OCI-LY7 (cell line): ENCODE data around the gene ZBTB32. TPM values are rescaled to one million over a fixed set of nuclear protein-coding genes. Genes with fewer than 3 reads are reported as not detected.

Experiments
- BruUV-seq: library from RNA; stranded (reverse); fragments of 400-500 nt; replicated peaks from 2 replicates; lab custom pipeline; 2021; lab: Mats Ljungman, UMichigan
- CTCF ChIA-PET: fragments of 300-600 bp; sonication (Branson Sonifier 250); formaldehyde crosslinking; loops from one replicate; lab custom pipeline; 2022; ENCODE audit warnings: antibody characterized with exemption; ENCODE audit not compliant: unreplicated experiment; lab: Charles Lee
- POLR2A ChIA-PET: fragments of 300-600 bp; sonication (Branson Sonifier 250); formaldehyde crosslinking; loops from one replicate; lab custom pipeline; 2022; ENCODE audit warnings: antibody characterized with exemption; lab: Charles Lee
- DNase-seq: peaks from one replicate; pipeline ENCODE4 v3.0.0-alpha.2; 2015; ENCODE audit warnings: low spot score
- H2AFZ ChIP-seq: fragments of 200-600 bp; sonication (generic), shearing (Covaris generic); 2 replicates; pipeline ENCODE4 v1.6.1; 2014; ENCODE audit warnings: mild to moderate bottlenecking, antibody characterized with exemption, low read length, moderate library complexity
- H3K27ac ChIP-seq: fragments of 200-600 bp; sonication (generic); 2 replicates; pipeline ENCODE4 v1.5.1; 2014; ENCODE audit warnings: mixed run types, low read depth, mild to moderate bottlenecking, moderate library complexity, low read length, inconsistent platforms; ENCODE audit not compliant: poor library complexity, severe bottlenecking
- H3K36me3 ChIP-seq: fragments of 200-600 bp; sonication (generic); 2 replicates; pipeline ENCODE4 v1.6.1; 2014; ENCODE audit warnings: mild to moderate bottlenecking, antibody characterized with exemption, low read length, moderate library complexity, mixed read lengths; ENCODE audit not compliant: insufficient read depth
- H3K4me1 ChIP-seq: fragments of 200-600 bp; sonication (generic); 2 replicates; pipeline ENCODE4 v1.5.1; 2014; ENCODE audit warnings: mild to moderate bottlenecking, low read length; ENCODE audit not compliant: insufficient read depth, poor library complexity, severe bottlenecking
- H3K4me2 ChIP-seq: fragments of 200-600 bp; sonication (generic); 2 replicates; pipeline ENCODE4 v1.6.1; 2014; ENCODE audit warnings: mild to moderate bottlenecking, low read length
- H3K4me3 ChIP-seq: fragments of 200-600 bp; sonication (generic); 2 replicates; pipeline ENCODE4 v1.5.1; 2014; ENCODE audit warnings: mild to moderate bottlenecking, low read depth, low read length; ENCODE audit not compliant: poor library complexity, severe bottlenecking
- H3K79me2 ChIP-seq: fragments of 200-600 bp; sonication (generic); 2 replicates; pipeline ENCODE4 v1.6.1; 2016; ENCODE audit warnings: low read depth, mild to moderate bottlenecking, low read length, moderate library complexity, mixed read lengths; ENCODE audit not compliant: insufficient read depth
- H3K9me2 ChIP-seq: fragments of 200-600 bp; sonication (generic); 2 replicates; pipeline ENCODE4 v1.6.1; 2016; ENCODE audit warnings: mild to moderate bottlenecking, low read length, mixed read lengths; ENCODE audit not compliant: insufficient read depth
- H3K9me3 ChIP-seq: fragments of 200-600 bp; sonication (generic); 2 replicates; pipeline ENCODE4 v1.6.1; 2014; ENCODE audit warnings: mild to moderate bottlenecking, mixed run types, low read length, mixed read lengths
- H4K20me1 ChIP-seq: fragments of 200-600 bp; sonication (generic); 2 replicates; pipeline ENCODE4 v1.6.1; 2014; ENCODE audit warnings: mild to moderate bottlenecking, antibody characterized with exemption, low read length, moderate library complexity, mixed read lengths; ENCODE audit not compliant: insufficient read depth
- EZH2phosphoT487 ChIP-seq: fragments of 200-600 bp; sonication (generic); IDR thresholded peaks from 2 replicates; pipeline ENCODE4 v1.6.1; 2018; ENCODE audit warnings: low read depth, borderline replicate concordance, mild to moderate bottlenecking, mixed run types, antibody characterized with exemption, low read length, moderate library complexity, mixed read lengths
- intact Hi-C: fragments of 100-400 bp; cut with micrococcal nuclease; formaldehyde crosslinking; loops from one replicate; pipeline ENCODE4 v1.10.0; 2022; ENCODE audit not compliant: unreplicated experiment
- total RNA-seq, 2 experiments: library from RNA; depleted of rRNA in 1 of 2; stranded (reverse); fragments of >200 nt in 1 of 2; shearing (Covaris generic) in 1 of 2; gene quantifications; 2 replicates each; pipeline ENCODE4 v1.2.3, GENCODE V29; 2014 to 2022
- TF ChIP-seq, protein P1 (sequence below): fragments of 200-600 bp; sonication (generic); conservative IDR thresholded peaks from 2 replicates; pipeline ENCODE4 v1.5.1; 2014; ENCODE audit warnings: mild to moderate bottlenecking, antibody characterized with exemption, low read length, moderate library complexity, mixed read lengths

The ZBTB32 gene
- total RNA-seq, 2 experiments from 2014 or later, result not detected

DNA sequence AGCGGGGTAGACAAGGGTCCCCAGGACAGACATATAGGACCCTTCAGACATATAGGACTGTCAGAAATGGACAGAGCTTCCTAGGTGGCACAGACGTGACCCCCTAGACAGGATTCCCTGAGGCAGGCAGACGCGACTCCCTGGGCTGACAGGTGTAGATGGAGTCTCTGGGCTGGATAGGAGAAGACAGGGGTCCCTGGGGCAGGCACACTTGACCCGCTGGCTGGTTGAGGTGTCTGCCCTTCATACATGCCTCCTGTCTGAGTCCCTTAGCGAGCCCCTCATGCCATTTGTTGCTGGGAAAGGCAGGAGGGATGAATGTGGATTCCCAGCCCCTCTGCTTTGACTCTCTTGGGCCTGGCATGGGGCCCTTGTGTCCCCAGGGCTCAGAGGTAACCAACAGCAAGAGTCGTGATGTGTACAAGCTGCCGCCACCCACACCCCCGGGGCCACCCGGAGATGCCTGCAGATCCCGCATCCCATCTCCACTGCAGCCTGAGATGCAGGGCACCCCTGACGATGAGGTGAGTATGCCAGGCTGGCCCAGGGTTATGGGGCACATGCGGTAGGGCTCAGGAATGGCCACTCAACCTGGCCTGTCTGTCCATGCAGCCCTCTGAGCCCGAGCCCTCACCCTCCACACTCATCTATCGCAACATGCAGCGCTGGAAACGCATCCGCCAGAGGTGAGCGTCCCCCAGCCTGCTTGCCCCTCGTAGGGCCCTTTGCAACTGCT is 49.4 kb downstream of the ZBTB32 start:
- no TSS peak for BruUV-seq
- H3K27ac ChIP-seq, result no peak overlapping the region
- no peak for TF ChIP-seq EZH2phosphoT487
- TF ChIP-seq, protein P1, sequence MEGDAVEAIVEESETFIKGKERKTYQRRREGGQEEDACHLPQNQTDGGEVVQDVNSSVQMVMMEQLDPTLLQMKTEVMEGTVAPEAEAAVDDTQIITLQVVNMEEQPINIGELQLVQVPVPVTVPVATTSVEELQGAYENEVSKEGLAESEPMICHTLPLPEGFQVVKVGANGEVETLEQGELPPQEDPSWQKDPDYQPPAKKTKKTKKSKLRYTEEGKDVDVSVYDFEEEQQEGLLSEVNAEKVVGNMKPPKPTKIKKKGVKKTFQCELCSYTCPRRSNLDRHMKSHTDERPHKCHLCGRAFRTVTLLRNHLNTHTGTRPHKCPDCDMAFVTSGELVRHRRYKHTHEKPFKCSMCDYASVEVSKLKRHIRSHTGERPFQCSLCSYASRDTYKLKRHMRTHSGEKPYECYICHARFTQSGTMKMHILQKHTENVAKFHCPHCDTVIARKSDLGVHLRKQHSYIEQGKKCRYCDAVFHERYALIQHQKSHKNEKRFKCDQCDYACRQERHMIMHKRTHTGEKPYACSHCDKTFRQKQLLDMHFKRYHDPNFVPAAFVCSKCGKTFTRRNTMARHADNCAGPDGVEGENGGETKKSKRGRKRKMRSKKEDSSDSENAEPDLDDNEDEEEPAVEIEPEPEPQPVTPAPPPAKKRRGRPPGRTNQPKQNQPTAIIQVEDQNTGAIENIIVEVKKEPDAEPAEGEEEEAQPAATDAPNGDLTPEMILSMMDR, result no peak
- no peak overlapping the region for H3K4me2 ChIP-seq
- H3K4me1 ChIP-seq, result peaks cover 13% of the 10 kb centered on the region
- no peak for DNase-seq
- H3K36me3 ChIP-seq, result no peaks in the 10 kb centered on the region
- POLR2A ChIA-PET, result interaction anchor here (0.7 kb wide), 1 partner anchor 1717 kb away, joined by 5 read pairs; no protein-coding TSS in a partner anchor
- H3K9me3 ChIP-seq, result no peaks in the 10 kb centered on the region
- intact Hi-C loops, result no loop called here
- no peaks in the 10 kb centered on the region for H4K20me1 ChIP-seq
- no peak overlapping the region for H2AFZ ChIP-seq
- CTCF ChIA-PET, result no interaction called here
- H3K4me3 ChIP-seq, result no peak overlapping the region
- peaks cover 4% of the 10 kb centered on the region; the same call in 1 of the 2 replicates for H3K79me2 ChIP-seq
- H3K9me2 ChIP-seq, result no peaks in the 10 kb centered on the region

DNA sequence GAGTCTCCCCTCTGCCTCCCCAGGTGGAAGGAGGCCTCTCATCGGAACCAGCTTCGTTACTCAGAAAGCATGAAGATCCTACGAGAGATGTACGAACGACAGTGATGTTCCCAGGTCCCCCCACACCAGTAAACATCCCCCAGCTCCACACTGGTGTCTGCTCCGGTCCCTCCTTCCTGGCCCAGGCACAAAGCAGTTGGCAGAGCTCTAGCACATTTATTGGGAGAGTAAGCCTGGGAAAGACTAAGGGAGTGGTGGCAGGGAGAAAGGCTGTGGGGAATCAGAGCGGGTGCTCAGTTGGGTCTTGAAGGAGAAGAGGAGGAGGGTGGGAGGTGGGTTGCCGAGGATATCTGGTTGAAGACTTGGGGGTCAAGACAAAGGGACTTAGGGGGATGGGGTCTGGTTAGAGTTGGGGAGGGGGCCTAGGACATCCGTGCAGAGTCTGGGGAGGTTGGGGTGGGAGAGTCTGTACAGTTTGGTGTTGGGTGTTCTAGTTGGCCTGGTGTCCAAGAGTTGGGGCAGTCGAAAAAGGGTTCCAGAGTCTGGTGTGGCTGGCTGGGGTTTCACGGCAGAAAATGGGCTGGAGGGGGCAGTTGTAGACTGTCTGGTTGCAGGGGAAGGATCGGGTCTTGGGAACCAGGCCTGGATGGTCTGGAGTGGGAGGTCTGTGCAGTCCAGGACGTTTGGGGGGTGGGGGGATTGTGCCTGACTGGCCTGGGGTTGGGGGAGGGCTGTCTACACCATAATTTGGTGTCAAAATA is 50.2 kb downstream of the ZBTB32 start:
- intact Hi-C loops, result loop anchor here (5.0 kb wide), 2 partner anchors 37 to 148 kb away; partner anchors contain the start of genes HCST, KMT2B and NFKBID
- BruUV-seq, result no TSS peak
- Histone ChIP-seq H3K9me2 (no peaks in the 10 kb centered on the region), H4K20me1 (no peaks in the 10 kb centered on the region), H3K36me3 (peaks cover 5% of the 10 kb centered on the region; the same call in 1 of the 2 replicates), H3K4me1 (peaks cover 16% of the 10 kb centered on the region), H3K27ac (no peak overlapping the region), H2AFZ (no peak overlapping the region), H3K9me3 (no peaks in the 10 kb centered on the region), H3K4me2 (no peak overlapping the region), H3K79me2 (peaks cover 12% of the 10 kb centered on the region; the same call in 1 of the 2 replicates), H3K4me3 (no peak overlapping the region)
- ChIA-PET CTCF (no interaction called here), POLR2A (interaction anchor here (0.7 kb wide), 1 partner anchor 1718 kb away, joined by 5 read pairs; no protein-coding TSS in a partner anchor)
- no peak for DNase-seq
- TF ChIP-seq, protein P1, result no peak
- TF ChIP-seq EZH2phosphoT487, result no peak
